Measurements from ENCODE around the gene SORCS2.
"Not testable (repeated sequence)": the region's sequence is repeated elsewhere in the genome, so short reads cannot be mapped to it uniquely, and the experiment has no call there.

The SORCS2 gene

GRCh38 chr4:7574287-7575014, 382.1 kb downstream of the SORCS2 start:
- TF ChIP-seq CTCF (IDR thresholded peaks at IDR 0.05; ENCODE audit: control extremely low read depth, extremely low read depth, low read depth, missing control alignments) = no peak
- ChIA-PET POLR2A (no interaction called here), CTCF (no interaction called here)
- no peak for DNase-seq (ENCODE audit: extremely low spot score)

GRCh38 chr4:7575426-7575825, 383.1 kb downstream of the SORCS2 start:
- no peak for DNase-seq (ENCODE audit: extremely low spot score)
- POLR2A ChIA-PET = no interaction called here
- CTCF ChIA-PET = interaction anchor here (1.6 kb wide), 1 partner anchor 10 kb away, joined by 3 read pairs; no protein-coding TSS in a partner anchor
- no peak for TF ChIP-seq CTCF (IDR thresholded peaks at IDR 0.05; ENCODE audit: control extremely low read depth, extremely low read depth, low read depth, missing control alignments)

GRCh38 chr4:7577361-7578039, 385.2 kb downstream of the SORCS2 start:
- CTCF ChIA-PET = interaction anchor here (1.5 kb wide), 1 partner anchor 29 kb away, joined by 3 read pairs; no protein-coding TSS in a partner anchor
- POLR2A ChIA-PET; DNase-seq (ENCODE audit: extremely low spot score): not testable (repeated sequence)

- POLR2A ChIA-PET = no interaction called here
- CTCF ChIA-PET = interaction anchor here (1.1 kb wide), 1 partner anchor 9 kb away, joined by 3 read pairs; no protein-coding TSS in a partner anchor
Measured at GRCh38 chr4:7581477-7581876, 389.1 kb downstream of the SORCS2 start.

GRCh38 chr4:7582313-7583097, 390.2 kb downstream of the SORCS2 start:
- ChIA-PET POLR2A (no interaction called here), CTCF (no interaction called here)
- no peak for TF ChIP-seq CTCF (IDR thresholded peaks at IDR 0.05; ENCODE audit: control extremely low read depth, extremely low read depth, low read depth, missing control alignments)
- no peak for DNase-seq (ENCODE audit: extremely low spot score)

More at GRCh38 chr4:7581477-7581876, 389.1 kb downstream of the SORCS2 start:
- no peak for TF ChIP-seq CTCF (IDR thresholded peaks at IDR 0.05; ENCODE audit: control extremely low read depth, extremely low read depth, low read depth, missing control alignments)
- no peak for DNase-seq (ENCODE audit: extremely low spot score)

- TF ChIP-seq CTCF (IDR thresholded peaks at IDR 0.05; ENCODE audit: control extremely low read depth, extremely low read depth, low read depth, missing control alignments) = no peak
- ChIA-PET CTCF (no interaction called here), POLR2A (no interaction called here)
- no peak for DNase-seq (ENCODE audit: extremely low spot score)
Measured at GRCh38 chr4:7584098-7584497, 391.8 kb downstream of the SORCS2 start.

Measured in GM10248 (cell line).